ENCODE results near the gene MCTP1. TPM values are rescaled to one million over a fixed set of nuclear protein-coding genes. Genes with fewer than 3 reads are reported as not detected.

The MCTP1 gene
- total RNA-seq, 2 experiments from 2014 or later: 0.13 TPM; not detected in 1

DNA sequence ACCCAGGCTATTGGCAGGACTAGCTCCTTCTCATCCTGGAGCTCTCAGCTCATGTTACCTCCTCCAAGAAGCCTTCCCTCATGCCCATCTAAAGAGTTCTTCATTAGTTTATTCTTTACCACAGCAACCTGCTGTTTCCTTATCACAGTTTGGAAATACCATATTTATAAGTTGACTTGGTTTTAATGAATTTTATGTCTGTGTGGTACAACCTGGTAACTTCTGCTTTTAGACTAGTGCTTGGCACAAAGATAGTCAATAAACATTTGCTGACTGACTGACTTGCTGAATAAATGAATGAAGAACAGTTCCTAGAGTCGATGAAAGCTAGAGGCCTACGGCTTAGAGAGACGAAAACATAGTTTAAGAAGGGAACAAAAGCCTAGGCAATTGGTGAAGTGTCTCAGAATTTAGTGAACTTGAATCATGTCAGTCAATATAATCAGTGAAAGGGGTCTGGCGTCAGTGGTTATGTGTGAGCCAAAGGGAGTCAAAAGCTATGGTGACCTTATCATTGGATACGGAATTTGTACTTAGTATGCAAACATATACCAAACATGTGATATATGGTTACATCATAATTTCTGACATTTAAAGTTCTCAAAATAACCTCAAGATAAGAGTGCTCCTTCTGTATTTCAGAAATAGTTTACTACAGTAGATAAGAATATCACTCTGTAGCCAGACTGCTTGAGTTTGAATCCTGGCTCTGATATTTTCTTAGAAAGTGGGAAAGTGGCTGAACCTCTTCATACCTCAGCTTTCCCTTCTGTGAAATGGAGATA is 239.5 kb downstream of the MCTP1 start:
- ChIA-PET POLR2A (no interaction called here), CTCF (no interaction called here)

- CTCF ChIA-PET: no interaction called here
Measured at GRCh38 chr5:95044096-95044495, 240.8 kb downstream of the MCTP1 start.

DNA sequence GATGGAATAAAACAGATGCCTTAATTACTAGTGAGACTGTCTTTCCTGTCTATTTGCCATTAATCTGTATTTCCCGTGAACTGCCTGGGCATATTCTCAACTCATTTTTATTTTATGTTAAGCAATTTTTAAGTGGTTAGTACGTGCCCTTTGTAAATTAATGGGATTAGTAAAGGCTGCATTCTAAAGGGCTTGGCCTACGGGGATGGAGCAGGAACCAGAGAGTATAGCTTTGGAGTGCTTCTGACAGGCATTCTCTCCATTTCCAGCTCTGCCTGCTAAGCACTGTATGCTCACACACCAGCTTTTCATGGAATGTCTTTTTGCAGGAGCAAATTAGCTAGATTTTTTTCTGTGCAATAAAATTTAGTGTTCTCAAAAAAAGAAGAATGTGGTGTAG is 241.2 kb downstream of the MCTP1 start:
- ChIA-PET CTCF (no interaction called here), POLR2A (no interaction called here)

More at GRCh38 chr5:95044096-95044495, 240.8 kb downstream of the MCTP1 start:
- POLR2A ChIA-PET: no interaction called here

DNA sequence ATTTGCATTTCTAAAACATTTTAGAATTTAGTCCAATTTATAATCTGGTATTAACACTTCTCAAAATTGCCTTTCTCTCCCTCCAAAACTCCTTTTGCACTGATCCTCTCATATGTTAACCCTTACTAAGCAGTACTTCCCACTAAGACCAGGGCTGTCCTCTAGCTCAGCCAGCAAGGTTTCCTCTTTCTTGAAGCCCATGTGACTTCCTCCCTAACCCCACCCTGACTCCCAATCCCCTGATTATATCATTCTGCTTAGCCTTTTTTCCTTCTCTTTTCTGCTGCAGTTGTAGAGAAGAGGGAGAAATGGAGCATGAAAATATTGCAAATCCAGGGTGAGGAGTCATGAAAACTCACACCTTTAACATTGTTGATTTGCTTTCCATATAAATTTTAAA is 241.7 kb downstream of the MCTP1 start:
- ChIA-PET CTCF (no interaction called here), POLR2A (no interaction called here)

DNA sequence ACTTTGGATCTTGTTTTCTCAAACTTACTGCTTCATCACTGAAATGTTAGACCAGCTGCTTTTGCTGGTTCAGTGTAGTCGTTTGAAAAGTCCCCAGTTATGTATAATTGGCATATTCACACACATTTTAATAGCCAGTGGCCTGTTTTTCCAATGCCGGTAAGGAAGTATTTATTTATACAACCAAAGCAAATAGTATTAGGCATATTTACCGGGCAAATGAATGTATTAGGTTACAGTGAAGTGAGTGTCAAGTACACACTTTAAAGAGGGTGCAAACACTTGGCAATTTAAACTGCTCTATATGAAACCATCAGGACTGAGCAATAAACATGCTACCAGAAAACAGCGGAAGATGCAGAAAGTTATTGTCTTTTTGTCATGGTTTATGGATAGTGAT is 242.9 kb downstream of the MCTP1 start:
- ChIA-PET POLR2A (no interaction called here), CTCF (no interaction called here)

DNA sequence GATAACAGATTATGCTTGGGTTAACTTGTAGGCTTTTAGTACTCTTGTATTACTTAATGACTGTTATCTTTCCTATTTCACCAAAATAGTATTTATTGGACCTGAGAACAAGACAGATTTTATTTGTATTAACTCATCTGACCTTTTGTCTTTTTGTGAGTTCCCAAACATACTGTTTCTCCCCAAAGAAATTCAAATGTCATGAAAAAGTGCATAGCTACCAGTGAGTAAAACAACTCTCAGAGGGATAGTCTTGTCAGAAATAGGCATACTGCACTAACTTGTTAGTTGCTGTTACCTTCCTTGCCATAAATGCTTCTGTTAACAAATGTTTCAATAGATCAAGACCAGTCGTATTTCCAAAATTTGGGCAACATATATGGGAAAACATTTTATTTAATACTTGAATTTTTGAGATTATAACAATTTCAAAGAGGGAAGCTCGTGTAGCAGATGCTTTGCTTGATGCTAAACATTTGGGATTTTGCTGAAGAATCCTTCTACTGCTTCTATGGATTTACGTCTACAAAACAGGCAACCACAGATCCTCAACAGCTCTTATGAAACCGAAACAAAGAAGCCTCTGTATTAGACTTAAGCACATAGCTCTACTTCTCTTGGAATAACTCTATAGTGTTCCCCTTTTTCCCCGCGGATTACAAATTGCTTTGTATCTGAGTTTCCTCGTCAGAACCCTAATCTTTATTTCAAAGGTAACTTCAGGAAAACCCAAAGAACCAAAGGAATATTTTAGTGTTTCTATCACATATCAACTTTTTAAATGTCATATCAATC is 248.8 kb downstream of the MCTP1 start:
- POLR2A ChIA-PET: no interaction called here

GRCh38 chr5:95032801-95033200 is 252.1 kb downstream of the MCTP1 start:
- CTCF ChIA-PET: no interaction called here
- POLR2A ChIA-PET: no interaction called here

More for the DNA sequence above, 248.8 kb downstream of the MCTP1 start:
- CTCF ChIA-PET: no interaction called here

GRCh38 chr5:95029569-95030366 is 255.1 kb downstream of the MCTP1 start:
- CTCF ChIA-PET: no interaction called here
- POLR2A ChIA-PET: no interaction called here

DNA sequence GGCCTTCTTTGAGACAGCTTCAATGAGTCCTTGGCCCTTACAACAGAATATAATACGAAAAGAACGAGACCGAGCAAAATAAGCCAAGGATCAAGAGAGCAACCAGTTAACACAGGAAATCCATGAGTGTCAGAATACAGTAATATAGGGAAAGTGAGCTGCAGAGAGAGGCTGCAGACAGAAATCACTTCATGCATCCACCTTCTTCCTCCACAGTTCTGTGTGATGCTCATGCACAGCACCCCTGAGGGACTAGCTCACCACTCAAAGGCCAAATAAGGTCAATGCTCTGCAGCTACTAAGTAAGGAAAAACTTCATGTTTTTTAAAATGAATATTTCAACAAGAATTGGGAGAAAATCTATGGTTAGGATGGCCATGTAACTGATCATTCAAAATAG is 257.1 kb downstream of the MCTP1 start:
- CTCF ChIA-PET: no interaction called here

GRCh38 chr5:95027151-95027721 is 257.7 kb downstream of the MCTP1 start:
- ChIA-PET POLR2A (no interaction called here), CTCF (no interaction called here)

More for the DNA sequence above, 257.1 kb downstream of the MCTP1 start:
- POLR2A ChIA-PET: no interaction called here

GRCh38 chr5:95026718-95027117 is 258.2 kb downstream of the MCTP1 start:
- POLR2A ChIA-PET: no interaction called here

DNA sequence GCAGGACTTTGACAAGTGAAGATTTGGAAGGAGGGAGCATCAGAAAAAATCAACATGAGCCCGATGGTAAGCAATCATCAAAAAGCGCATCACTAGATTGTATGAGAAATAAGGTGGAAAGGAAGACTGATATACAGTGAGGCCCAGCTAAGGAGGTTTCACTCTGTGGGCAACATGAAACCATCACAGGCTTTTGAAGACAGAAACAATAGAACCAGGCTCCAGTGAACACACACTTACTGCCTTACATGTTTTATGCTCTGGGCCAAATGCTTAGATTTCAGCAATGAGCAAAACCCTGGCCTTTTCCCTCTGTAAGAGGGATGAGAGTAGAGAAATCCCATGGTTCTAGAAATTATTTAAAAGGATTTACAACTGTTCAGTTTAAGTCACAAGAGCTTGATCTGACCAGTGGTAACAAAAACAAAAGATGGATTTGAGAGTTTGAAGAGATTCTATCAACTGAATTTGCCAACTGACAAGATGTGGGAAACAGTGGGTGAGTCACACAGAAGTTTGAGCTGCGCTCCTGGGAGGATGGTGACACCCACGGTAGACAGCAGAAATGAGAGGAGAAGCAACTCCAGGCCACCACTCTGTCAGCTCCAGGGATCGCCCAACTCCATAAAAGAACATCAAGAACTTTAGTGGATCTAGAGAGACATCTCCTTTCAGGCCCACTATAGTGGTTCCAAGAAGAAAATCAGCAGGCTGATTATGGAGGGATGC is 261.8 kb downstream of the MCTP1 start:
- CTCF ChIA-PET: interaction anchor here (0.5 kb wide), 1 partner anchor 1180 kb away, joined by 4 read pairs; no protein-coding TSS in a partner anchor

More at GRCh38 chr5:95026718-95027117, 258.2 kb downstream of the MCTP1 start:
- CTCF ChIA-PET: no interaction called here

DNA sequence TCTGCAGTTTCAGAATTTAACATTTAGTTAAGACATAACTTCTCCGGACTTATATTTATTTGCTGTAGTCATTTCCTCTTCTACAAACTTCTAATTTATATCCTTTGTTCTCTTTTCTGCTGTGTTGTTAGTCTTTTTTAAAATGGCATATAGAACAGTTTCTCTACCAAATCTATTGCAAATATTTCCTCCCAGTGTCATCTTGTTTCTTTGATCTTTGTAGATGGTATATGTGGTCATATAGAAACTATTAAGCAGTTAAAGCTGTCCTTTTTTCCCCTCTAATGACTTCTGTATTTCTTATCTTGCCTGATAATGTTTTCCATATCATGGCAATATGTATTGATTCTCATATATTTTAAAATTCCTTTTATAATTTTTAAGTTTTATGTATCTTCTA is 264.5 kb downstream of the MCTP1 start:
- POLR2A ChIA-PET: no interaction called here
- CTCF ChIA-PET: no interaction called here

More for the DNA sequence above, 261.8 kb downstream of the MCTP1 start:
- POLR2A ChIA-PET: no interaction called here

GRCh38 chr5:95018946-95019345 is 265.9 kb downstream of the MCTP1 start:
- CTCF ChIA-PET: no interaction called here

DNA sequence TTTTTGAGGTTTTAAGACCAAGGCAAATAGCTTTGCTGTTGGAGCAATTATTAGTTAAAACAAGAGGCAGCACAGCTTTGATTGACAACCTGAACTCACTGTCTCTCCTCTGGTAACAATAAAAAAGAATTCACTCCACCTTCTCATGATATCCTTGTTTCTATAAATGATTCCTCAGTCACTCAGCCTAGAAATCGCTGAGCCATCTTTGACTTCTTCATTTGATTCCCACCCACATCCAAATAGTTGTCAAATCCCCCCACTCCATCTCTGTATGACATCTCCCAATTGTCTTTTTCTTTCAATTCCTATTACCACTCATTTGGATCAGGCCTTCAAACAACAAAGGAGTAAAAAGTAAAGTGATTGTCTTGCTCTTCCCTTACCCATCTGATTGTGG is 266.4 kb downstream of the MCTP1 start:
- POLR2A ChIA-PET: no interaction called here
- CTCF ChIA-PET: no interaction called here

More at GRCh38 chr5:95018946-95019345, 265.9 kb downstream of the MCTP1 start:
- POLR2A ChIA-PET: no interaction called here

DNA sequence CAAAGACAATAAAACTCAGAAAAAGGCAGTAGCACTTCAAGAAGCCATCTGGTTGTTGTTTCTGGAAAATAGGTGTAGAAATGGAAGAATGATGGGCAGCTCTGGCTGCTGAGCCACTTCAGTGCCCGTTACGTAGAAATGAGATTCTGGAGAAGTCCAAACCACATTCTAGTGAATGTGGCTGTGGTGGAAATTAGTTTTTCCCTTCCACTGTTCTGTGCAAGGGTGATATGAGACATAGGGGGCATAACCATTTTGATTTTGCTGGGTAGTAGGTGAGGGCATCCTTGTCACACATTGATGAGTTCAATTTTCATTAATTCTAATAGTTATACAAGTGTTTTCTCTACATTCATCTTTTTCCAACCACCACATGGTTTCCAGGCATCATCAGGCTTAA is 275.1 kb downstream of the MCTP1 start:
- ChIA-PET POLR2A (no interaction called here), CTCF (no interaction called here)

- ChIA-PET POLR2A (no interaction called here), CTCF (no interaction called here)
Measured at GRCh38 chr5:95007921-95008597, 276.8 kb downstream of the MCTP1 start.

- ChIA-PET POLR2A (no interaction called here), CTCF (no interaction called here)
Measured at GRCh38 chr5:95005811-95006210, 279.1 kb downstream of the MCTP1 start.

DNA sequence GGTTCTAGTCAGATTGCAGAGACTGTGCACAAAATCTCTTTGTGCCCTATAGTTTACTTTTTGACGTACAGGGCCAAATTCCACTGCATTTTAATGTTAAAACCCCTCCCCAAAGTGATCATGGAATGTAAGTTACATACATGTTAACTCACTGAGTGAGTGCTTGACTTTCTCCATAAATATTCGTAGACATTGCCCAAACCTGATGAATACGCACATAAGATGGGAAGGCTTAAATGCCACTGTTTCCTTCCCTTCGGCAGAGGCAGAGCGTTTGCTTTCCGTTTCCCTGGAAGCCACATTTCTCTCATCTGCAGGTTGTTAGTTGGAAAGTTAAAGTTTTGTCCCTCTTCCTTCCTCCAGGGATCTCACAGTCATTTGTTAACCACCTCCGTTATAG is 286.2 kb downstream of the MCTP1 start:
- CTCF ChIA-PET: no interaction called here

More for the DNA sequence above, 286.2 kb downstream of the MCTP1 start:
- POLR2A ChIA-PET: no interaction called here

All from activated CD8-positive, alpha-beta memory T cell treated with anti-CD3 and anti-CD28 coated beads for 36 hours (primary cell).